Stimulated activated CD4-positive, alpha-beta T cell treated with anti-CD3 and anti-CD28 coated beads, Interleukin-12 subunit alpha, Interleukin-12 subunit beta, amount 100 ng/mL, for 48 hours (primary cell): ENCODE results near the gene EXD3.

Source experiments
- DNase-seq, 3 donors: peaks; one replicate each; pipeline ENCODE4 v3.0.0-alpha.2; 2020; ENCODE audit warnings: low read depth in 2 of 3, low spot score in 1 of 3

Gene EXD3

GRCh38 chr9:137309368-137310188 lies 113.4 kb downstream of the EXD3 start:
- no peak for DNase-seq

DNA sequence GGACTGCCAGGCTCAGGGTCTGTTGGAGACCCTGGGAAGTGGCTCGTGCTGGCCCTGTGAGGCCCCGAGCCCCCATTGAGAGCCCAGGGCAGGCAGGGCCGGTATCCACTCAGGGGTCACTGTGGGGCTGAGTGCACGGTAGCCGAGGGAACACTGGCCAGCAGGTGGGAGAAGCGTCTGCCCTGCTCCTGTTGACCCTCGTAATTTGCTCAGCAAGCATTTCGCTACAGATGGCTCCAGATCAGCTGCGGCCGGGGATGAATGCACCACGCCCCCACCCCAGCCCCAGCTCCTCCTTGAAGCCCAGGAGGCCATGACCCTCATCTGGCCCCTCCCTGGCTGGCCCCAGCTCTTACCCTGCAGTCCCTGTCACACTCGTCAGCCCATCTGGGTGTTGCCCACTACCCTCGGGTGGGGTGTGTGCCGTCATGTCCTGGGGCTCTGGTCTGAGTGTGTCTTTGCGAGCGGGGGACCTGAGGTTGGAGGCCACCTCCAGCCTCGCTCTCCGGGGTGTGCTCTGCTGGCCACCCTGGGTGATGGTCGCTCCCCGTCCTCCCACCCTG lies 114.8 kb downstream of the EXD3 start:
- no peak for DNase-seq

DNA sequence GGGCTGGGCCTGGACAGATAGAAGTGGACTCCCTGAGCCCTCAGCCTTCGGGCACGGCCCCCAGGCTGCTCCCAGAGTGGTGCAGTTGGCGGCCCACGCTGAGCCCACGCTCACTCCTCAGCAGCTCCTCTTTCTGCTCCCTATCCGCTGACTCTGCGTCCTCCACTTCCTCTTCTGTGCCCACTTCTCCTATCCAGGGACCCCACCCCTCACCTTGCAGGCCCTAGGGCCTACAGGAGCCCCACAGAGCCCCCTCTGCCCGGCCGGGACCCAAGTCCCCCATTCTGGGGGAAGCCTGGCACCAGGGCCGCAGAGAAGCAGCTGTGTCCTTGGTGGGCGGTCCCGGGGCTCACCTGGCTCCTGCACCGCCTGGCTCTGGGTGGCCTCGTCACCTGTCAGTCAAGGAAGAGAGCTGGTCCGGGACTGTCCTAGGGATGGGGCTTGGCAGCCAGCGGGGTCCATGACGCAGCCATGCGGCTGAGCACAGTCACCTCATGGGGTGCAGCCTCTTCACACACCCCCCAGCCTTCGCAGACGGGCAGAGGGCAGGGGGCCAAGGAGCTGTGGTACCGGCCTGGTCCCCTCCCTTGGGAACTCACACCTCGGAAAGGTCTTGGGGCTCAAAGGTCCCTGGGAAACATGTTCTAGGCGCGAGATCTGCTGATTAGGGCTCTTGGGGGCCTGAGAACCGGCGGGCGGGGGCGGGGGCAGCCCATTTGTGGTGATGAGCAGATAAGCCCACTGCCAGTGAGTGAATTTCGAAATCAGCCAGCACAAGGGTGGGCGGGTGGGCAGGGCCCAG lies 115.5 kb downstream of the EXD3 start:
- DNase-seq, result no peak

- no peak for DNase-seq
Measured at GRCh38 chr9:137306850-137307254, 116.1 kb downstream of the EXD3 start.

- DNase-seq, result no peak
Measured at GRCh38 chr9:137306066-137306849, 116.7 kb downstream of the EXD3 start.

GRCh38 chr9:137305798-137306065 lies 117.2 kb downstream of the EXD3 start:
- DNase-seq, result no peak

- peak; percentile 56 to 65 (median 57) for DNase-seq
Measured at GRCh38 chr9:137305060-137305797, 117.7 kb downstream of the EXD3 start.

GRCh38 chr9:137304383-137305059 lies 118.4 kb downstream of the EXD3 start:
- no peak for DNase-seq

GRCh38 chr9:137303893-137304382 lies 119.0 kb downstream of the EXD3 start:
- no peak for DNase-seq

DNA sequence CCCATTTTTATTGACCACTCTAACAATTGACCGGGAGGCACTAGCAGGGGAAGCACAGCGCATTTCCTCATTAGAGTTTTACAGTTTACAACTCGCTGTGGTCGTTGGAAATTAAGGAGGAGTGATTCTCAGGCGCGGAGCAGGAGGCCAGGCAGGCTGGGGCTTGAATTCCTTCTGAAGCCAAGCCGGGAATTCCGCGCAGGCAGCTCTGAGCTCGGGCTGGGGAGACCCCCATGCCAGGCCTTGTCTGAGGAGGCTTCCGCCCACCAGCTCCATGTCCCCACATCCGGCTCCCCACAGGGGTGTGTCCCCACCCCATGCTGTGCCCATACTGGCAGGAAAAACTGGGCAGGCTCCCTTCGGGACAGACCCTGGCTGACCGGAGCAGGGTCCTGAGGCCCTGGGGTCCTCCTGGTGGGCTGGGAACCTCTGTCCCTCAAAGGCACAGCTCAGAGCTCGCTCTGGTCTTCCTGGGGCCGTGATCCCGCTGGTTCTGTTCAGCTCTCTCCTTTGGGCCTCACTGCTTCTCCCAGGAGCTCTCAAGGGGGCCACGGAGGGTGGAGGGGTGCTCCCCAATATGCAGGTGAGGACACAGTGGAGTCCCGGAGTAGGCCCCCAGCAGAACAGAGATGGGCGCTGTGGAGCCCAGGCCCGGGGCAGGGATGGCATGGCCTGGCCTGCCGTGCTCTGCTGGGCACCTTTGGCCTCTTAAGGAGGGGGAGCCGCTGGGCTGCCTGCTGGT lies 119.6 kb downstream of the EXD3 start:
- no peak for DNase-seq

- no peak for DNase-seq
Measured at GRCh38 chr9:137302449-137303150, 120.4 kb downstream of the EXD3 start.

DNA sequence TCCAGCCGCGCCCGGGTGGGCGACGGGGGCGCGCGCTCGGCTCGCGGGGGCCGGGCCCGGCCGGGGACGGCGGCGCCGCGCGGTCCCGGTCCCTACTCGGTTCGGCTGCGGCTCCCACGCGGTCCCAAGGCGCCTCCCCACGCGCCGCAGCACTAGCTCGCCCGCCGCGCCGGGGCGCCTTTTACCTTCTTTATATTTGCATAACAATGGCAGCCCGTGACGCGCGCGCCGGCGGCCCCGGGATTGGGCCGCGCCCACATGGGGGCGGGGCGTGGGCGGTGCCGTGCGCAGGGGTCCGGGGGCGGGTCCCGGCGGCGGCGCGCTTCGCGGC lies 120.9 kb downstream of the EXD3 start, which contains the start of gene NRARP:
Gene NRARP (minus strand): TSS at position 154 of the 331 bp plus-strand sequence. CDS start 343 bp downstream, outside the sequence.
- peak; percentile 79 to 89 (median 86) for DNase-seq

GRCh38 chr9:137301081-137301947 lies 121.6 kb downstream of the EXD3 start:
- DNase-seq, result no peak

- no peak for DNase-seq
Measured at GRCh38 chr9:137300567-137301080, 122.3 kb downstream of the EXD3 start.

- no peak for DNase-seq
Measured at GRCh38 chr9:137299938-137300337, 123.0 kb downstream of the EXD3 start.

GRCh38 chr9:137299203-137299565 lies 123.8 kb downstream of the EXD3 start:
- DNase-seq, result no peak

- no peak for DNase-seq
Measured at GRCh38 chr9:137298401-137299202, 124.4 kb downstream of the EXD3 start.
